GM18907 (cell line): ENCODE results near the gene CCNY.

Experiments used
- ATAC-seq: cut with Tn5 transposase; IDR thresholded peaks from one replicate; pipeline ENCODE4 v1.9.1; 2021; ENCODE audit warnings: mild to moderate bottlenecking, moderate library complexity; ENCODE audit not compliant: unreplicated experiment

Gene CCNY

DNA sequence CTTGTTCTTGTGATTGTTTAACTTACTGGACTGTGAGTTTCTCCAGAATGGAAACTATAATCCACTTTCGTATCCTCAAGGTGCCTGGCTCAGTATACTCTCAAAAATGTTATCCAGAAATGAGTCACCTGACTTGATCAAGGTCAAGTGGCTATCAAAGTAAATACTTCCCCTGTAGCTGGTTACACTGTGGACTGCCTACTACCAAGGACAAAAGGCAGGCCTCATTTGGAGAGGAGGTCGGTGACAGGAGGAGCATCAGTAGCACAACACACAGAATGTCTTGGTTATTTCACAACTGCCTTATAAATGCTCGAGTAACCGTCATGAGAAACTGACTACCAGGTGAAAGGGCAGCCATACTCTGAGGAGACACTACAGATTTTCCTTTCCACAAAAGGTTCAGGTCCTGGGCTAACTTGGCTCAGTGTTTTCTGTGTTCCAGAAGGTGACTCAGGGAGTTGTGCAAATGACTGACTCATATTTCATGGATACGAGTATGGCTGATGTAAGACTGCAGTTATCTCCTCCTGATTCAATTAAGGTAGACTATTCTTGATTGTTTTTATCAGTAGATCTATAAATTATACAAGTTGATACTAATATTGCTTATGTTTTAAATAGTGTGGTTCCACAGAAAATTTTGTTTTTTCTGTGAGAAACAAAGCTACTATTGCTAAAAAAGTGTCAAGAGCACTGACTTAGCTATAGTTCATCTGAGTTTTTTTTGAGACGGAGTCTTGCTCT is 4.2 kb upstream of the CCNY start:
- ATAC-seq: no peak

GRCh38 chr10:35334297-35334696 is 2.0 kb upstream of the CCNY start:
- no peak for ATAC-seq

DNA sequence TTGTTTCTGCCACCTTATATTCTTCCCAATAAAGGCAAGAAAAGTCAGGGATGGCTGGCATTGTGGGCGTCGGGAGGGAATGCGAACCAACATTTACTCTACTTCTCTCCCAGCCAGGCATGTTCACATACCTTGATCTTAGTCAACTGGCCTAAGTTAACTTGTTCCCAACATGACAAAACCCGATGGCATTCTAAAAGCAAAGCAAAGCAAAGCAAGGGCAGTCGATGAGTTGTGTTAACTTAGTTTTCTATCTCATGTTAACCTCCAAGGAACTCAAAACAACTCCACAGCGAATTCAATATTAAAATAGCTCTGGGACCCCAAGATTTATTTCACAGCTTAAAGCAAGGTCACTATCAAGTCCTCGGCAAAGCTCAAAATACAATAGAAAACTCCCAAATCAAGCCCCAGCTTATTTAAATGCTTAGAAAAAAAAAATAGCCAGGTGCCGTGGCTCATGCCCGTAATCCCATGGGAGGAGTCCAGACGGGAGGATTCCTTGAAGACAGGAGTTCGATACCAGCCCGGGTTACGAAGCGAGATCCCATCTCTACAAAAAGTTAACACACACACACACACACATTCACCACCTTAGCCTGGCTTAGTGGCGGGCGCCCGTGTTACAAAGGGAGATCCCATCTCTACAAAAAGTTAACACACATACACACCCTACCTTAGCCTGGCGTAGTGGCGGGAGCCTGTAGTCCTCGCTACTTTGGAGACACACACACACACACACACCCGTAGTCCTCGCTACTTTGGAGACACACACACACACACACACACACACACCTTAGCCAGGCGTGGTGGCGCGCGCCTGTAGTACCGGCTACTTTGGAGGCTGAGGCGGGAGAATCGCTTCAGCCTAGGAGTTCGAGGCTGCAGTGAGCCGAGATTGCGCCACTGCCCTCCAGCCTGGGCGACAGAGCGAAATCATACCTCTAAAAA is 901 bp upstream of the CCNY start:
- ATAC-seq: peak; percentile 2

DNA sequence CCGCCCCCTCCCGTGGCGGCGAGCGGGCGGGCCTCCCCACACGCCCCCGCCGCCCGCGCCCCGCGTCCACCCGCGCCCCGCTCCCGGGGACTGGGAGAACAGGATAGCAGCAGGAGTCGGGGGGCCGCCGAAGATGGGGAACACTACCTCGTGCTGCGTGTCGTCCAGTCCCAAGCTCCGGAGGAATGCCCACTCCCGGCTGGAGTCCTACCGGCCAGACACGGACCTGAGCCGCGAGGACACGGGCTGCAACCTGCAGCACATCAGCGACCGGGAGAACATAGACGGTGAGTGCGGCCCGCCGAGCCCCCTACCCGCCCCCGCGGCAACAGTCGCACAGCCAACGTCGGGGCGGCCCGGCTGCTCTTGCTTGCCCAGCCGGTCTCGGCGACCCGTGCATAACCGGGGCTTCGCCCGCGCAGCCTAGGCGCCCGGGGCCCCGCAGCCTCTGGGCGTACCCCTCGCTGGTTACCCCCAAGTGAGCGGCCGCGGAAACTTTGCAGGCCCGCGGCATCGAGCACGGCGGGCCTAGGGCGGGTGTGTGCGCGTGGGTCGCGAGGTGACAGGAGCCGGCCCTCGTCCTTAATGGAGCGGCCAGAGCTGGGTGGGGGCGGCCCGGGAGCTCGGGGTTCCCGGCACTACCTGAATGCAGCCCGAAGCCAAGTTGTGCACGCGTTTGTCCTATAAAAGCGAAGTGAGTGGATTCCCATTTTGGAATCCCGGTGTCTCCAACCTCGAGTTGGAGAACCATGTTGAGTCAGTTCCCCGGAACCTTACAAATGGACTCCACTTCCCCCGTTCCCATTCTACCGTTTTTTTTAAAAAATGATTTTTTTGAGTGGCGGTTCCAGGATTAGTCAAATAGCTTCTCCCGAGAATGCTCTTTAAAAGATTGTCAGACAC is 863 bp downstream of the CCNY start:
- ATAC-seq: peak; percentile 11

- ATAC-seq: peak; percentile 57
Observed at GRCh38 chr10:35339942-35340341, 3.6 kb downstream of the CCNY start.

GRCh38 chr10:35340975-35341374 is 4.7 kb downstream of the CCNY start:
- ATAC-seq: no peak

GRCh38 chr10:35341521-35341920 is 5.2 kb downstream of the CCNY start:
- peak; percentile 80 for ATAC-seq

DNA sequence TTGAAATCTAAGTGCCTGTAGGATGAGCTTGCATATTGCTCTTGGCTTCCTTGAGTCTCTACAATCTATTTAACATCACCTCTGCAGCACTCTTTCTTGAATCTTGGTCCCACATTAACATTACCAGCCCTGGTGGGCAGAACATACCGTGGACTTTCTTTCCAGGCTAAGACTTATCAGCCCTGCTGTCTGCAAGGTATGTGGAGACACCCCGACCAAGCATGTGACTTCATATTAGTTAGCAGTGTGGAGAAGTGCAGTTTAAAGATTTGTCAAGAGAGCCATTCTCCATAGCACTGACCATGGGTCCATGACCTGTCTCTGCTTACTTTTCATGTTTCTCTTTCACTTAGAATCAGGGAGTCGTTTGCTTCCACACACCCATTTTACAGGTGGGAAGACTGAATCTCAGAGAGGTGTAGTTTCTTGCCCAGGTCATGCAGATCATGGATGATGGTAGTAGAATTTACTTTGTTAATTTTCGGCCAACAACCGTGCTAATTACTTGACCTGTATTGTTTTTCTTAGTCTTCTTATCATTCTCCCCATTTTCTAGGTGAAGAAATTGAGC is 6.0 kb downstream of the CCNY start:
- ATAC-seq: no peak

DNA sequence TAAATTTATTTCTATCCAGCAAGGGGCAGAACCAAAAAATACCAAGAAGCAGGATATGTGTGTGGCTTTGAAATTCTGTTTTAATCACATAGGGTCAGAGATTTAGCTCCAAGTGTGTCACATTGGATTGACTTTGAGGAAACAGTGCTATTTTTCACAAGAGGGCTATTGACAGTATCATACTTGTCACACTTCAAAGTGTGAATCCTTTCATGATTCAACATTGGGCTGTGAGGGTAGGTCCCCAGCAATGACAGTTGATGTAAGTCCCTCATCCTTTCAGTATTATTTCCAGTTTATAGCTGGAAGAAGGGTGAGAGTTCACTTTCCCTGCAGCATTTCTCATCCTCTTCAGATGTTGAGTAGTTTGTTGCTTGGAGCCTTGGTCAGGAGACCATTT is 7.4 kb downstream of the CCNY start:
- ATAC-seq: no peak

GRCh38 chr10:35345383-35345742 is 9.1 kb downstream of the CCNY start:
- no peak for ATAC-seq

- ATAC-seq: no peak
Observed at GRCh38 chr10:35346248-35346647, 9.9 kb downstream of the CCNY start.

- no peak for ATAC-seq
Observed at GRCh38 chr10:35347121-35347562, 10.8 kb downstream of the CCNY start.

- no peak for ATAC-seq
Observed at GRCh38 chr10:35347899-35348608, 11.7 kb downstream of the CCNY start.

- no peak for ATAC-seq
Observed at GRCh38 chr10:35348609-35349388, 12.5 kb downstream of the CCNY start.

DNA sequence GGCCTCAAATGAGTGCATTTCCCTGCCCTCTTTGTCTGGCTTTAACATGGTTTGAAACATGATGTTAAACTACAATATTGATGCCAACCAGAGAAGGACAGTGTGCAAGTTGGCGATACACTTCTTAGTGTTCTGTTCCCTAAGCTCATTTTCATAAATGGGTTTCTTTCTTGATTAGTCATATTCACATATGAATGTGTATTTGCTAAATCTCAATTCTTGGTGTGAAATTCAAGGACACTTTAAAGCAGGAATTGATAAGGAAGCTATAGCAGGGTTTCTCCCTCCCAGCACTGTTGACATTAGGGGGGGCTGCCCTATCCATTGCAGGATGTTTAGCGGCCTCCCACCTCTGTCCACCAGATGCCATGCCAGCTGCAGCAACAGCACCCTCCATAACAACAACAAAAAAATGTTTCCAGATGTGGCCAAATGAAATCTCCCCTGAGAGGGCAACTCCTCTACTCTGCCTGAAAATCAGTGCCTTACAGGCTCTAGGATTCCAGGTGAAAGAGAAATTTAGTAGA is 13.1 kb downstream of the CCNY start:
- ATAC-seq: no peak

GRCh38 chr10:35351021-35351420 is 14.7 kb downstream of the CCNY start:
- peak; percentile 42 for ATAC-seq

GRCh38 chr10:35352097-35352496 is 15.8 kb downstream of the CCNY start:
- ATAC-seq: no peak

GRCh38 chr10:35352512-35352911 is 16.2 kb downstream of the CCNY start:
- ATAC-seq: peak; percentile 56

GRCh38 chr10:35353395-35353794 is 17.1 kb downstream of the CCNY start:
- peak; percentile 29 for ATAC-seq
